ENCODE data around the gene RAD51B.

Gene RAD51B

DNA sequence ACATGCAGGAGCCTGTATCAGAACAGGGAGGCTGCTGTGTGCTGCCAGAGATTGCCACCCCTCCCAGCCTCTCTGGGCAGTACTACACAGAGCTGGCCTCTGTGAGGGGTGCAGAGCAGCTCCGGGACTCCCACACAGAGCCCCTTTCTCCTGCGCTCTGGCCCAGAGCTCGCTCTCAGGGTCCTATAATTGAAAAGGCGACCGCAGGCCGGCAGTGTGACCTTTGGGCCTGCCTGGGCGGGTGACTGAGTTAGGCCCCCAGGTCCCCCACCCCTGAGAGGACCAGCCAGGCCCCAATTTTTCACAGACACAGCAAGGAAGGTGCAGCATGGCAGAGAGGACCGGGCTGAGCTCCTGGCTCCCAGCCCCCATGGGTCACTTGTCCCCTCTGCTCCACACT is 836.9 kb downstream of the RAD51B start:
- TF ChIP-seq, protein P1, sequence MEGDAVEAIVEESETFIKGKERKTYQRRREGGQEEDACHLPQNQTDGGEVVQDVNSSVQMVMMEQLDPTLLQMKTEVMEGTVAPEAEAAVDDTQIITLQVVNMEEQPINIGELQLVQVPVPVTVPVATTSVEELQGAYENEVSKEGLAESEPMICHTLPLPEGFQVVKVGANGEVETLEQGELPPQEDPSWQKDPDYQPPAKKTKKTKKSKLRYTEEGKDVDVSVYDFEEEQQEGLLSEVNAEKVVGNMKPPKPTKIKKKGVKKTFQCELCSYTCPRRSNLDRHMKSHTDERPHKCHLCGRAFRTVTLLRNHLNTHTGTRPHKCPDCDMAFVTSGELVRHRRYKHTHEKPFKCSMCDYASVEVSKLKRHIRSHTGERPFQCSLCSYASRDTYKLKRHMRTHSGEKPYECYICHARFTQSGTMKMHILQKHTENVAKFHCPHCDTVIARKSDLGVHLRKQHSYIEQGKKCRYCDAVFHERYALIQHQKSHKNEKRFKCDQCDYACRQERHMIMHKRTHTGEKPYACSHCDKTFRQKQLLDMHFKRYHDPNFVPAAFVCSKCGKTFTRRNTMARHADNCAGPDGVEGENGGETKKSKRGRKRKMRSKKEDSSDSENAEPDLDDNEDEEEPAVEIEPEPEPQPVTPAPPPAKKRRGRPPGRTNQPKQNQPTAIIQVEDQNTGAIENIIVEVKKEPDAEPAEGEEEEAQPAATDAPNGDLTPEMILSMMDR (IDR thresholded peaks at IDR 0.05), result no peak

DNA sequence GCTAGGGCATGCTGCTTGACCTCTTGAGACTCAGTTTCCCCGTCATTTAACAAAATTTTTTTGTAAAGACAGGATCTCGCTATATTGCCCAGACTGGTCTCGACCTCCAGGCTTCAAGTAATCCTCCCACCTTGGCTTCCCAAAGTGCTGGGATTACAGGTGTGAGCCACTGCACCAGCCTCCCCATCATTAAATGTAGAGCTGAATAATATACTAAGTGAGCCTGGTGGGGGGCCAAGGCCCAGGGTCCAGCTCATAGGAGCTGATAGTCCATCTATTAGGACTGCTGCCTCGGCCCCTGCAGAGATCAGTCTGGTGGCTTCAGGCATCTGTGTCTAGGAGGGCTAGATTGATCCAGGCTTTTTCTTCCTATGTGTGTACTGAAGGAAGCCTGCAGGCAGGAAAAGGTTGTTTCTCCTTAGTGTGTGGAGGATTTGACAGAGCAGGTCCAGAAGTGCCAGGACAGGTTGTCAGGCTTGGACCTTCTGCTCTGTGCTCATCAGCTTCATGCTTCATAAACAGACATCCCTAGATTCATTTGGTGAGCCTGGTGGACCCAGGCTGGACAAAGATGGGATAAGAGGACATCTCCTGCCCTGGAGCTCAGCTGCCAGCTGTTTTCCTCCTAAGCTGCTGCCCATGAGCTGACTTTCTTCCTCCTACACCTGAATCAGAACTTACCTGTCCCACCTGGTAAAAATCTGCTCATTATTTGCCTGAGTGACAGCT is 837.9 kb downstream of the RAD51B start:
- TF ChIP-seq, protein P1 (IDR thresholded peaks at IDR 0.05), result no peak

DNA sequence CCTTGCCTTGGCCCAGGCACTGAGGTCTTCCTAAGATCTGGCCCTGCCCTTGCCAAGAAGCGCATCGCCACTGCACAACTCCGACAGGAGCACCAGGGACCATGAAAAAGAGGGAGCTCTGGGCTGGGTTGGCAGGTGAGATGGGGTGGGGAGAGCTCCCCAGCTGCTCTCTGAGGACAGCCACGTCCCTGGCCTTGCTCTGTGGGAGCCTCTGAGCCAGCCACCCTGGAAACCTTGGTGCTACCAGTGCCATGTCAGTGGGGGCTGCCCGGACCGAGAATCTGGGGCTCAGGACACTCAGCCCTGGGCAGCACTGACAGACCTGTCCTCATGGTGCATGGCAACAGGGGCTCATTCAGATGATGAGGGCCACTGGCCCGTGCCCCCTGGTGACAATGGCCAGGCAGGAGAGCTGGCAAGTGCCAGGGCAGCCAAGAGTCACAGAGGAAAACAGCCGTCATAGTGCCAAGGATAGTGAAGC is 838.5 kb downstream of the RAD51B start:
- TF ChIP-seq, protein P1 (IDR thresholded peaks at IDR 0.05), result no peak

DNA sequence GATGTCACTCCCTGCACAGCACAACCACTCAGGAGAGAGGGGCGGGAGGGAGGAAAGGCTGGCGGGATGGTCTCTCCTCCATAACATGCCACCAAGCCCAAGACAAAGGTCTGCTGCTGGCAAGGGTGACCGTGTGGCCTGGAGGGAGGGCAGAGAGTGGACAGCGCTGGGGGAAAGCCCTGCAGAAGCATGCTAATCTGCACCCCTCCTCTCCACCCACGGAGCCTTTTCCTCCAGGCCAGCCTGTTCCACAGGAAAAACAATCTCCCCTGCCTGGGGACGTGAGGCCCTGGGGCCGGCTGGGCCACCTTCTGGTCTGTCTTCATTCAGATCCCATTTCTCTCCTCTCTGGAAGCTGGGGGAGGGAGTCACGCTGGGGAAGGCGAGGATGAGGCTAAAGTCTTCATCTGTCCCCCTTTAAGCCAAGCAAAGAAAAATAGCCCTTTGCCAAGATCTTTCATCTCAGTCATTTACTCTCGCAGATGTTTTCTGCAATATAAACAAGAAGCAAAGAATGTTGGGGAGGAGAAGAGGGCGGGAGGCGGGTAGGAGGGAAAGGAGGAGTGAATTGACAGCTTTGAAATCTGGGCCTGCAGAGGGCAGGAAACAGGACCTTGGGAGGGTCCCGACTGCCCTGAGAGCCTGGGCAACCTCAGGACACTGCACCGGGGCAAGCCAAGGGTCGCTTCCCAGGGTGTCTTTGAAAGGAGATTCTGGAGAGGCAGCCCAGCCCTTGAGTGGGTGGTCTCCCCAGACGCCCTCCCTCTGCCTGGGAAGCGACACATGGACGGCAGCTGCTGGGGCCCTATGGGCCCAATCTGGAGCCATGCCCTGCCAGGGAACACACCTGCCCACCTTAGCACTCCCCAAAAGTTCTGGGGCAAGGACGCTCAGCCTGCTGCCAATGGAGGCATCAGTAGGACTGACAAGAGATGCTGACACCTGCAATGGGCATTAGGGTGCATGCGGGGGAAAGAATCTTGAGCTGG is 839.7 kb downstream of the RAD51B start:
- TF ChIP-seq, protein P1 (IDR thresholded peaks at IDR 0.05), result no peak

DNA sequence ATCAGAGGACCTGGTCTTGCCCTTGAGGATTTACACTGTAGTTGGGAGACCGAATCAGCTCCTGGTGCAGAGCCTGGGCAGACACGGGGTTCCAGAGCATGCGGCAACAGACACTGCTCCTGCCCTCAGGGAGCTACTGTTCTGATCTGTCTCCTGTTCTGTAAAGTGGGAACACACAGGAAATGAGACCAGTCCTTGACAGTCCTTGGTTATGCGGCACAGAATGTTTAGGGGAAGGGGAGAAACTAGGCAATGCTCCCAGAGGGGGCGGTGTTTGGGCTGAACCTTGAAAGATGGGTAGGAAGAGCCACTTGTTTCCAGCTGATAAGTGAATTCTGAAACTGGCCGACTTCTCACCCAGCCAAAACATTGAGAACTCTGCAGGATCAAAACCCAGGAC is 840.9 kb downstream of the RAD51B start:
- TF ChIP-seq, protein P1 (IDR thresholded peaks at IDR 0.05), result no peak

DNA sequence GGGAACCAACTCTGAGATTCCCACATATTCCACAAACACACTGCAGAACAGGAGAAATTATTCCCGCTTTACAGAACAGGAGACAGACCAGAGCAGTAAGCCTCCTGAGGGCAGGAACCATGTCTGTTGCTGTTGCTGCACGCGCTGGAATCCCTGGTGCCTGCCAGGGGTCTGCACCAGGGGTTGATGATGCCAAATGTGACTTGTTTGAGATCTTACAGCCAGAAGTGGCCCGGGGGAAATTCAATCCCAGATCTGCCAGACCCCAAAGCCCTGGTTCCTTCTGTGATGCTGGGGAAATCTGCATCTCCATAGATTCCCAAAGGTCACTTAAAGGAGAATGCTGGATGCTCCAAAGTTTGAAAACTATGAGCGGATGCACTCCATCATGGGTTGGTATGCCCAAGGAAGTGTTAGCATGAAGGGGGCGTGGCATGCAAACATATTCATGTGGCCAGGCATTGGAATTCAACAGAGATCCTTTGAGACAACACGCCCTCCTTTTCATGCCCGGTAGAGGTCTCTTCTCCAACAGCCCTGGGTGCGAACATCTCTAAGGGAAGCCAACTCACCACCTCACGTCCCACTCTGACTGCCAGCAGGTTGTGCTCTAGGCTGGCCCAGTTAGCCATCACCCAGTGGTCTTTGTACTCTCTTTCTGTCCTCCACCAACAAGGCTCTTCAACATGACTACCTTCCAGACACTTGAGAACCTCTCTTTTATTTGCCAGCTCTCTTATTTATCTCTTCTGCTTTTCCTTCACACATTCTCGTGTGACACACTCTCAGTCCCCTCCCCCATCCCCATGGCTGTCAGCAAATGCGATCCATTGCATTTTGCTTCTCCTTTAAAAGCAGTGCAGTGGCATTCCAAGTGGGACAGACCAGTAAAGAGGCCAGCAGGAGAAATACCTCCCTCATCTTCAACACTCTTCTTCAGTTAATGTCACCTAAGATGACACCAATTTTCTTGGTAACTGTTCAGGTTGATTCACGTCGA is 841.9 kb downstream of the RAD51B start:
- TF ChIP-seq, protein P1 (IDR thresholded peaks at IDR 0.05), result no peak

DNA sequence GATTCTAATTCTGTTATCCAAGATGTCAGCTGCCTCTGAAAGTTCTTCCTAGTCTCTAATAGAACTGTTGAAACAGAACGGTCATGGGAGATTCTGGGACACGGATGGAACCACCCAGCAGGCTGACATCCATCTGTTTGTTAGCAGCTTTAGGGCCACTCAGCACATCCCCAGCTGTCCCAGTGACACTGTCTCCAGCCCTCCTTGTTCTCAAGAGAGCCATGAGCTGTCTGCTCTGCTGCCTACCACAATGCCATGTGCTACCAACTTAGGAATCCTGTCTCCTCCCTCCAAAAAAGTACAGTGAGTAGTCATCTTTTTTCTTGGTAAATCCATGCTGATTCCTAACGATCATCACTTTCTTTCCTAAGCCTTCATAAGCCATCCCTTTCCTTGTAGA is 842.8 kb downstream of the RAD51B start:
- TF ChIP-seq, protein P1 (IDR thresholded peaks at IDR 0.05), result no peak
